CD4-positive, alpha-beta T cell treated with Interleukin-17A for 1 hour (primary cell): ENCODE results near the gene ACAP3.

Experiments used
- DNase-seq: peaks from one replicate; pipeline ENCODE4 v3.0.0-alpha.2; 2020

The ACAP3 gene

DNA sequence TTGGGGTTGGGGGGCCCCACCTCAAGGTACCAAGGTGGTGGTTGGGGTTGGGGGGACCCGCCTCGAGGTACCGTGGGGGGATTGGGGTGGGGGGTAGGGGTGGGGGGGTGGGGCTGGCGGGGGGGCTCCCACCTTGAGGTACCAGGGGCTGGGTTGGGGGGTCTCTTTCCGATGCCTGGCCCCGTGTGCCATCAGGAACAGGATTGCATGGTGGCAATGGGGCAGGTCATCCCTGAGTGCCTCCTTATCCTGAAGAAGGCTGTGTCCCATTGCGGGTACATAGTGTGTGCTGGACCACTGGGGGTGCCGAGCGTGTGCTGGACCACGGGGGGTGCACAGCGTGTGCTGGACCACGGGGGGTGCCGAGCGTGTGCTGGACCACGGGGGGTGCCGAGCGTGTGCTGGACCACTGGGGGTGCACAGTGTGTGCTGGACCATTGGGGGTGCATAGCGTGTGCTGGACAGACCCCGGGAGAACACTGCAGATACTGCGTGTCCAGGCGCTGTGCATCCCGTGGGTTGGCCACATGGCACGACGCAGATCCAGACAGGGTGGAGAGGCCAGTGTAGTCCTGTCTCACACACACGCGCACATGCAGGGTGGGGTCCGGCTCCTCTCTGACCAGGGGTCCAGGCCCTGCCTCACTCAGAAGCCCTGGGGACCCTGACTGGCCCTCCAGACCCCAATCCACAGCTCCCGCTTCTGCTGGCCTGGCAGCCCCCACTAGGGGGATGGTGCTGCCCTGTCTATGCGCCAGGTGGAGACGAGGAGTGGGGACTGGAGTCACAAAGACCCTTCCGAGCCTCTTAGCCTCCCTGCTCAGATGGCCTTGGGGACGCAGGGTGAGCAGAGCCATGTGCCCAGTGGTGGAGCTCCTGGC, 23.3 kb downstream of the ACAP3 start:
- DNase-seq, result no peak

DNA sequence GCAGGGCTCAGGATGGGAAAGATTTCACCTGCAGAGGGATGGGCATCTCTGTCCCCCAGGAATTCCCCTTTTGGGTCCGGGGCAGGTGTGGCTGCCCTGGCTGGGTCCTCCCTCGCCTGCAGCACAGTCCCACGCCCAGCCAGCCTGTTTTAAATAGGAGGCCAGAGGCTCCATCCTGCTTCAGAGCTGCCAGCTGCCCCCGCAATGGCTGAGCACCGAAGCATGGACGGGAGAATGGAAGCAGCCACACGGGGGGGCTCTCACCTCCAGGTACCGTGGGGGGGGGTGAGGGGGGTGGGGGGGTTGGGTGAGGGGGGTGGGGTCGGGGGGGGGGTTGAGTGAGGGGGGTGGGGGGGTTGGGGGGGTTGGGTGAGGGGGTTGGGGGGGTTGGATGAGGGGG, 23.9 kb downstream of the ACAP3 start:
- no peak for DNase-seq

DNA sequence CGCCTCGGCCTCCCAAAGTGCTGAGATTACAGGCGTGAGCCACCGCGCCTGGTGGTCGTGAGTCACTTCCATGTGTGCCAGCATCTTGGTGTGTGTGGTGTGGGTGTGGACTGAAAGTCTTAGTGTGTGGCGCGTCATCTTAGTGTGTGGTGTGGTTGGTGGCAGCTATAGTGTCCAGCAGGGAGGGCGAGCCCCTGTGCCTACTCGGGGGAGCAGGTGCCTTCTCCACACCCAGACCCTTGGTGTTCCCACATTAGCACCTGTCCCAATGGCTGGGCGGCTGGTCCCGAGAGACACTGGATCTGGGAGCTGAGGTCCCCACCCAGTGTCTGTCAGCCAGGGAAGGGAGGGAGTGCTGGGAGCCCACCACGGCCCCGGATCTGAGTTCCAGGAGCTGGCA, 24.7 kb downstream of the ACAP3 start:
- no peak for DNase-seq

DNA sequence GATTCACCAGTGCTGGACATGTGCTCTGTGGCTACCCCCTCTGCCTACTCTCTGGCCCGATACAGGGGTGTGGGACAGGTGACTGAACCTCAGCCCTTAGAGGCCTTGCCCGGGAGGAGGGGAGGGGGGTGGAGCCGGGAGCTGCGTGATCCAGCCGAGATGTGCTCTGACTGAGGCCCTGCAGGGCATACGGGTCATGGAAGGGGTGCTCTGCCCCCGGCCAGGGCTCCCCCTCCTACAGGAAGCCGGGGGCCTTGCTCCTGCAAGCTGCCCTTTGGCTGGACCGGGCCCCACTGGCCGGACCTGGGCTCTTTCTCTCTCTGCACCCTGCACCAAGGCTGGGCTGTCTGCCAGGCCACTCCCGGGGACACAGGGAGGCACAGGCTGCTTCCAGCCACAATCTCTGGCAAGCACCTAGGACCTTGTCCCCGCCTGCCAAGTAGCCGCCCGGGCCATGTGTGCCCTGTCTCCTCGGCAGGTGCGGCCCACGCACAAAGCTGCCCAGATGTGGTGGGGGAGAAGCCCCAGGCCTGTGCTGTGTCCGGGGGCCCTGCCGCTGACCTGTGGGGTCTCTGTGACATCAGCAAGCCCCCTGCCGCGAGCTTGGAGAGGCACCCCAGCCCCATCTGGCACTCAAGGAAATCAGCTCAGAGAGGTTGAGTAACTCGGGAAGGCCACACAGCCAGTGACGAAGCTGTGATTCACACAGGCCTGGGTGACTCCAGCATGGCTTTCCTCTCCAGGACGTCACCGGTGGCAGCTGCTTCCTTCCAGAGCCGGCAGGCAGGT, 26.0 kb downstream of the ACAP3 start:
- no peak for DNase-seq

DNA sequence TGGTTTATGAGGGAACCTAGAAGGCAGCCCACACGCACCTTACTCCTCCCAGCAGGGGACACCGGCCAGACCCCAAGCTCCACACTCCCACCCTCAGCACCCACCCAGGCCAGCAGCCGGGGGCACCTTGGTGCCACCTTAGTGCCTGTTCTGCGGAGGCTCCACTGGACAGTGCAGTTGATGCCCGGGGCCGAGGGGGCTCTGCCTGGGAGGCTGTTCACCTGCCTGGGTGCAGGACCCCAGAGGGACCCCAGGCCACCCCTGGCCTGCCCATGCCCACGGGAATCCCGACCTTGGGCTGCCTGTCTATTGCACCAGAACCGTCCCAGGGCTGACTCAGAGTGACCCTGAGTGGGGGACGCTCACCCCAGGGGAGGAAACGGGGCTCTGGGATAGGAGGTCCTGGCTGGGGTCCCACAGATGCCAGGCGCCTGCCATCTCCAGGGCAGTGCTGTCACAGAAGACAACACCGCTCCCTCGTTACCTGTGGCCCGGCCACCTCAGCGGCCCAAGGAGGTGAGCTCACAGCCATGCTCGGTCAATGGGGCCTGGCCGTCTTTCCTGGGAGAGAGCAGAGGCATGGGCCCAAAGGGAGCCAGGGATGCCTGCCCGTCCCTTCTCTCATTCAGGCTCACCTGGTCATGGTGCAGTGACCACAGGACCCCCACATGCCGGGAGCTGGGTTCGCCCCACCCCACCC, 26.8 kb downstream of the ACAP3 start:
- no peak for DNase-seq

DNA sequence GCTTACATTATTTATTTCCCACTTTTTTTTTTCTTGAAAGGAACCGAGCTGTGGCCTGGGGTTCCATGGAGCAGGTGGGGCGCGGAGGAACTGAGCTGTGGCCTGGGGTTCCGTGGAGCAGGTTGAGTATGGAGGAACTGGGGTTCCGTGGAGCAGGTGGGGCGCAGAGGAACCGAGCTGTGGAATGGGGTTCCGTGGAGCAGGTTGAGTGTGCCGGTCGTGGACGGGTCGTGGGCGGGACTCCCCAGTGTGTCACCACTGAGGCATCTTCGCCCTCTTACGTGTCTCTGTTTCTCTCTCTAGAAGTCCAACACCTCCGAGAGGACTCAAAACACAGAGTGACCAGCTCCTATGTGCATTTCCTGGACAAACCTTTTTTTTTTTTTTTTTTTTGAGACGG, 28.7 kb downstream of the ACAP3 start:
- DNase-seq, result no peak

DNA sequence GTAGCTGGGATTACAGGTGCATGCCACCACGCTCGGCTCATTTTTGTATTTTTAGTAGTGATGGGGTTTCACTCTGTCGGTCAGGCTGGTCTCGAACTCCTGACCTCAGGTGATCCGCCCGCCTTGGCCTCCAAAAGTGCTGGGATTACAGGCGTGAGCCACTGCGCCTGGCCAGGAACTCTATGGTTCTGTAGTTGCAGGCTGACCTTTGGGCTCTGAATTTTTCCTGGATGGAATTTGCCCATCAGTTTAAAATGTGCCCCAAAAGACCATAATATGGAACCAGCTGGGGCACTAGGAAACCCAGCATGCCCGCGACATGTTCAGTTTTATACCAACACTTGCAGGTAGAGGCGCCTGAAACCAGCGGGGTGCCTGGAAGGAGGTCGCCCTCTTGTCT, 29.1 kb downstream of the ACAP3 start:
- no peak for DNase-seq

DNA sequence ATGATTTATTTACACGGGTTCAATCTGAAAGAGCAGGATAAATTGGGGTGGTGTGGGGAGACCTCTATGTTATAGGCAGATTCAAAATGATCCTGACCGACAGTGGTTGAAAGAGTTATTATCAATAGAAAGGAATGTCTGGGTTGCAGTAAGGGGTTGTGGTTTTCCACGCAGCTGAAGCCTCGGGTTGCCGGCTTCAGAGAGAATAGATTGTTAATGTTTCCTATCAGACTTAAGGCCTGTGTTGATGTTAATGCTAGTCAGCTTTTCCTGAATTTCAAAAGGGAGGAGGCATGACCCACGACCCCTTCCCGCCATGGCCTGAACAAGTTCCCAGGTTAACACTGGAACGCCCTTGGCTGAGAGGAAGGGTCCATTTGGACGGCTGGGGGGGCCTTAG, 31.9 kb downstream of the ACAP3 start:
- DNase-seq, result no peak

DNA sequence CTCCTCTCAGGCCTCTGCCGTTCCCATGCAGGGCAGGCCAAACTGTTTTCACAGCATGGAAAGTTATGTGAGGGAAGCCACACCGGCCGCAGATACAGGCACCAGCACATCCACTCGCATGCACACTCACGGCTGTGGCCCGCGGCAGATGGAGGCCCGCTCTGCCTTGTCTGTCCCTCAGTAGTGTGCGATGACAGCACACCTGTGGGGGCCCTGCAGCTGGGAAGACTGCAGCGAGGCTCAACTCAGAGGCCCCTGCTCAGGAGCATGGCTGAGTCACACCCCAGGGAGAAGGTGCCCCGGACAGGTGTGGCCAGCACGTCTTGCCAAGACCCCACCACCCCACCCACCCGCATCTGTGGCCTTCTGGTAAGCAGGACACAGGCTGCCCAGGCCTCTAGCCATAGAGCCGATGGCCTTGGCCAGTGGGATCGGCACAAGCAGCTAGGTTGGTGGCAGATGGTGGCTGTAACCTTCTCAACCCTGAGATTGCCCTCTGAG, 32.7 kb downstream of the ACAP3 start:
- DNase-seq, result no peak

DNA sequence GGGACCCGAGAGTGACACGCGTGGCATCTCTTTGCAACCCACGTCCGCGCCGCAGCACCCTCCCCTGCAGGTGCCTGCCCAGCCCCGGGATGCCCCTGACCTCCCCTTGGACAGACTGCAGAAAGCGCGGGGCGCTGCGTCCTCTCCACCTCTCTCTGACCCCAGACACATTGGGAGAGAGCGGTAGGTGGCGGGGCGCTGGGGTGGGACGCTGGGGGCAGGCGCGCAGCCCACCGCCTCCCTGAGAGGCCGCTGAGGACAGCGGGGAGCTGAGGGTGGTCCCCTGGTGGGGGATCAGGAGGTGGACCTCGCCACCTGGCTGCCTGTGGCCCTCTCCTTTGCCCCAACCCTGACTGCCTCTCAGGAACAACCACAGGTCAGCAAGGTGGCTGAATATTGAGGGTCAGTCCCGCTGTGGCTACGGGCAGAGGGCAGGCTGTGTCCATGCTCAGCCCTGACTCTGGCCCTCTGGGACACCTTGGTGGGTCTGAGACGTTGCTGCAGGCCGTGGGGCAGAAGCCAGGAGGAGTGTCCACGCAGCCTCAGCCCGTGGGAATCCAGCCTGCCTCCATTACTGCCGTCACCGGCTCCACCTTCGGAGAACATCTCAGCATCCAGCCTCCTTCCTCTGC, 33.3 kb downstream of the ACAP3 start:
- no peak for DNase-seq

DNA sequence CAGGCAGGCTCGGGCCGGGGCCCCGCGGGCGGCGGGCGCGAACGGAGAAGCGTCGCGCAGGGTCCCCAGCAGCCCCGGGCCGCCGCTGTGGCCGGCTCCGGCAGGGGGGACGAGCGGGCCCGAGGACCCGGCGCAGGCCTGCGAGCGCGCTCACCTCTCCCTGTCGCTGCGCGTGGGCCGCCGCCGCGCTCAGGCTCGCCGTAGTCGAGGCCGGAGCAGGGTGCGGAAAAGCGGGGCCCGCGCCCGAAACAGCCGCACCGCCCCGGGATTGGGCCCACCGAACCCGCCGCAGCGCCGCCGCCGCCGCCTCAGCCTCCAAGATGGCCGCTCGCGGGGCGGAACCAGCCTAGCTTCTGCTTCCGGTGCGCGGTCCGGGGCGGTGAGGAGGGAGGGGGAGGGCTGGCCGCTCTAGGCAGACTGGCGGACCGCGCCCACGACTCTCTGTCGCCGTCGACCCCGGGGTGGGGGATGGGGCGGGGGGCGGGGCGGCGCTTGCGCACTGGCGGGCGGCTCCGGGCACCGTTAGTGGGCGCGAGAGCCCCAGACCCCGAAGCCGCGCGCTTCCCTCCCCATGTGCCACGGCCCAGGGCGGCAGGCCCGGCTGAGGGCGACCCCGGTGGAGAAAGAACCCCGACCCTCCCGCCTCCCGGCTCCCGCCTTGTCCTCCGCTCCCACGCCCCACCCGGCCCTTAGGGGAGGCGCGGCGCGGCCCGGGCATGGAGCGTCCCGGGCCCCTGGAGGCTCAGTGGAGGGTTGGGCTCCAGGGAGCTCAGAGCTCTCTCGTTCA, 34.0 kb downstream of the ACAP3 start, which contains the start of gene UBE2J2:
Gene UBE2J2 (minus strand): TSS at position 343 of the 787 bp plus-strand sequence. CDS start 5,862 bp downstream, outside the sequence.
- DNase-seq, result peak; percentile 93

DNA sequence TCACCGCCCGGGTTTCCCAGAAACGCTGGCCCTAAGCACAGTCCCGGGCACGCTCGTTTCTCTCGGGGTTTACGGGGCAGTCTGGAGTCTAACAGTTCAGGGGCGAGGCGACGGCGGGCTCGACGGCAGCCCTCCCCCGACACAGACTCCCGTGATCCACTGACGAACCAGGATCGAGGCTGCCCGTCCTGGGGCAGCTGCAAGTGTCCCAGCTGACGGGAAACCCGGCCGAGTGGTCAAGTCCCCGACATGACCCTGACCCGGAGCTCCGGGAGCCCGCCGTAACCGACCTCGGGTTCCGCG, 34.6 kb downstream of the ACAP3 start:
- DNase-seq, result no peak

DNA sequence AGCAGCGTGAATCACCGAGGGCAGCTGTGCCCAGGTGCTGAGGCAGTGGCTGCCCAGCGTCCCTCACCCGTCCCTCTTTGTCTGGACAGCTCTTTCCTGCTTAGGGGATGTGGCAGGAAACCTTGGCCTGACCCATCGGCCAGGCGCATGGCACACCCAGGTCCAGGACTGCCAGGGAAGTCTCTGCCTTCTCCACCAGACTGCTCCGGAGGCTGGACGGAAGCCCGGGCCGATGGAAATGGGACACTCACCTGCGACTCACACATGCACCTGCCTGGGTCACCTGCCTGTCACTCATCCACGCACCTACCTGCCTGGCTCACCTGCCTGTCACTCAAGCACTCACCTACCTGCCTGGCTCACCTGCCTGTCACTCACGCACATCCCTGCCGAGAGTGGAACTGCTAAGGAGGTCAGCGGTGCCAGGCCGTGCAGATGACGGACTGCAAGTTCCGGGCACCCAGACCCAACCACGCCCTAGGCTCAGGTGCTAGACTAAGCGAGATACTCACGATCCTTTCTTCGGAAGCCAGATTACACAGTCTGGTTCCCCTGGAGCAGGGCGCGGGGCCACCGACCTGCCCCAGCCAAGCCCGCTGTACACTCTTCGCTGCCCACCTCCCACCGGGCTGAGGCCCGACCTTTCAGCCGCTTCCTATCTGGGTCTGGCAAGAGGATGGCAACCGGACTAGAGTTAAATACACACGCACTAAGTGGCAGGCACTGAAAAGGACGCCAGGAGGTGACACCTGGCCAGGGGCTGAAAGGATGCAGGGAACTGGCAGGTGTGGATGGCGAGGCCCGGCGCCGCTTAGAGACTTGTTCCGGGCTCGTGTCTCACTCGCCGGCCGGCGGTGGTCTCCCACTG, 35.2 kb downstream of the ACAP3 start:
- no peak for DNase-seq

DNA sequence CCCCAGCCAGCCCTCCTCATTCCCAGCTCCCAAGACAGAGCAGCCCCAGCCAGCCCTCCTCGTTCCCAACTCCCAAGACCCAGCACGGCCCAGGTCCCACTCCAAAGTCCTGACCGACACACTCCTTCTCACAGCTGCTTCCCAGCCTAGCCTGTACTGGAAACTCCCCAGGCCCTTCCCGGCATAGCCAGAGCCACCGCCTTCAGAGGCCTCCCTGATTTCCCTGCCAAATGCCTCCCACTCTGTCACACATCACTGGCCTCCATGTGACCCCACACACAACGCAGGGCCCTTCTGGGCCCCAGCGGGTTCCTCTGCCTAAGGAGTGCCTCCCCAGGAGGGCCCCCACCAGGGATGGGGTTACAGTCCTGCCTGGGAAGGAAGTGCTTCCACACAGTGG, 36.9 kb downstream of the ACAP3 start:
- DNase-seq, result no peak

DNA sequence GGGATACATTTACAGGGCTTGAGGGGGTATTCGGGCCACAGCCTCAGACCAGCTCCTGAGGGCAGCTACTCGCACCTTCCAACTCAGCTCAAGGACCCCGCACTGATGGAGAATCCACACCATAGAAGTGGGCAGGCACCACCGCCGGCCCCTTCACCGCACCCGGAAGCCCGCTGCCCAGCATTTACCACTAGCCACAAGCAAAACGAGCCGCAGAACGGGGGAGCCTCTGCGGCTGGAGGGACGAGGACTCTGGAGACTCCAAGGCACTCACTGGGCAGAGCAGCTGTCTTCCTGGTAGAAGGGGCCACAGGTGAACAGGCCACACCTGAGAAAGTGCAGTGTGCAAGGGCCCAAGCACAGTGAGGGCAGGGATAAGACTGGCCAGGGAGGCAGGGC, 39.4 kb downstream of the ACAP3 start:
- DNase-seq, result no peak

DNA sequence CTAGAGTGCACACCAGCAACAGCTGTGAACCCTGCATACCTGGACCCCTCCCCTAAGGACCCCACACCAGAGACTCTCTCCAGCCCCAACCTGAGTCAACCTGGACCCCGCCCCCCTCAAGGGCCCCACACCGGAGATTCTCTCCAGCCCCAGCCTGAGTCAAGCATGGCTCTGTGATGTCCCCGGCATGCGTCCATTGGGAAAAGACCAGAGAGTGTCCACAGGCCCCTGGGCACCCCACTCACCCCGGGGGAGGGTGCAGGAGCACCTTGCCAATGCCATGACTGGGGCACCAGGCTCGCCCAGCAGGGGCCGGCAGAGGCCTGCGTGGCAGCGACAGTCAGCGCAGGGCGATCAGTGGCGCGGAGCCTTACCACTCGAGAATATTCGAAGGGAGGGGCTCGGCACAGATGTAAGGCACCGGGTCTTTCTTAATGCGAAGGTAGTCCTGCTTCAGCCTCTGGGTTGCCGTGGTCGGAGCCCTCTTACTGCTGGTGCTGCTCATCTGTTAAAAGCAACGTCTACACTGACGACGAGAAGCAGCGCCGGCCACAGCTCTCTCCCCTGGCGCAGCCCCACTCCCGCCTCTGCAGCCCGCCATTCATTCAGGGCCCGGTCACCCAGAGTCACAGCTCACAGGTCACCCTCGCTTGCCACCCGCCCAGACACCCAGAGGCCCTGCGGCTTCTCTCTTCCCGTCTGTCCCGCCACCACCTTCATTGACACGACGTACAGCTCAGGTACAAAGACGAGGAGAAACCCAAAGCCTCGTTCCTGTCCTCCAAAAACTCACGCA, 40.0 kb downstream of the ACAP3 start:
- no peak for DNase-seq

DNA sequence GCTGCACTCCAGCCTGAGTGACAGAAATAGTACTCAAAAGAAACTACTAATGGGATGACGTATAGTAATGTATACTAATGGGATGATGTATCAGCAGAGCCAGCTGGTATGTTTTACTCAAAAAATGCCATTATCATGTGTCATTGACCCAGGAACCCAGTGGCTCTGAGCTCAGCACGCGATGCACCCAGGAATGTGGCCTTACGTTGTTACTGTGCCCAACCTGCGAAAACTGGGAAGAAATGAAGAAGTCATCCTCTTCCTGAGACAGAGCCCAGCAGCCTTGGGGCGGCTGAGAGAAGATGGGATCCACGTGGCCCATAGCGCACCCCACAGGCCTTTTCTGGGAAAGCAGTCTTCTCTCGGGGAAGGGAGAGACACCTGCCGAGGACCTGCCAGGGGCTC, 42.9 kb downstream of the ACAP3 start:
- DNase-seq, result peak; percentile 17

DNA sequence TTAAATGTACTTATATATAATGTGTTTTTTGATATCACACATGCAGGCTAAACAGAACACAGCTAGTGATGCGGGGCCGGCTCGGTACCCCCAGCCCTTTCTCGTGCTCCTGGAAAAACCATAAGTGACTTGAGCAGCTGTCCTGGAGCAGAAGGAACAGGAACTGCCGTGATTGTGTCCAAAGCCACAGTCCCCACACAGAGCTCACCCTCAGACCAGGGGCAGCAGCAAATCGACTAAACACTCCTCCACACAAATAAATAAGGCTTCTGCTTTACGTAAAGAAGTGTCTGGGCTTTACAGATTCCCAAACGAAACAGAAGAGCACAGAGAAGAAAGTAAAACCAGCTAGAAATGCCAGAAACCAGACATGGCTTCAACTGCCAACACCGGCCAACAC, 43.7 kb downstream of the ACAP3 start:
- no peak for DNase-seq

DNA sequence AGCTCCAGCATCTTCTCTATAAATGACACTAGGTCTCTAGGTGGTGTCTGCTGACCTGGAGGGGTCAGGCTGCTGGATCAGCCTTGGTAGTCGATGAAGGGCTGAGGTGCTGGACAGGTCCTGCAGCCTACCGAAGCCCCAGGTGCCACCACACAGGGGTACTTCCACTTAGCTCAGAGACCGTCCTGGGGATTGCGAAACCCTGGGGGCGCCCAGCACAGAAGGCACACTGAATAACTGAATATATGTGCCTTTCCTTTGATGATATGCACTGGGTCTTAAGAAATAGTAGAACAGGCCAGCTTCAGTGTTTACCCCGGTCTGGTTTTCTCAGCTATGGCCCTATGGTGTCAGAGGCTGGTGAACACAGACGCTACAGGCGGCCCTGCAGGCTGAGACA, 45.0 kb downstream of the ACAP3 start:
- DNase-seq, result no peak

DNA sequence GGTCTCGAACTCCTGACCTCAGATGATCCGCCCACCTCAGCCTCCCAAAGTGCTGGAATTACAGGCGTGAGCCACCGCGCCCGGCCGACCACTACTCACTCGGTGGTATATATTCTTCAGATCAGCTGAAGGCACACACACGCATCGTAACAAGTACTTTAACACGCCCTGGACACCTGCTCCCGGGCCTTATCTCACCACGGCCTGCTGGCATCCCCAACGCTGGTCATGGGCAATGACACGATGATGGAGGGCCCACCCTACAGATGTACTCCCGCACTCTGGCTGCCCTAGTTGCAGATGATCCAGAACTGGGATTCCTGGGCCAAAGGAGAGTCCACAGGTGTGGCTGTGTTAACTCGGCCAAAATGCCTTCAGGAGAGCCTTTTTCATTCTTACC, 45.7 kb downstream of the ACAP3 start:
- no peak for DNase-seq
